WI38 (cell line): ENCODE measurements around the gene CIAO3.

Experiments
- H3K4me3 ChIP-seq: 2 replicates; pipeline ENCODE4 v1.5.1; 2011; ENCODE audit warnings: low read depth, mild to moderate bottlenecking, control low read depth, low read length
- TF ChIP-seq, protein P1 (sequence below): IDR thresholded peaks from 2 replicates; pipeline ENCODE4 v1.5.1; 2012; ENCODE audit warnings: low read depth, mild to moderate bottlenecking, control low read depth, low read length

Gene CIAO3

DNA sequence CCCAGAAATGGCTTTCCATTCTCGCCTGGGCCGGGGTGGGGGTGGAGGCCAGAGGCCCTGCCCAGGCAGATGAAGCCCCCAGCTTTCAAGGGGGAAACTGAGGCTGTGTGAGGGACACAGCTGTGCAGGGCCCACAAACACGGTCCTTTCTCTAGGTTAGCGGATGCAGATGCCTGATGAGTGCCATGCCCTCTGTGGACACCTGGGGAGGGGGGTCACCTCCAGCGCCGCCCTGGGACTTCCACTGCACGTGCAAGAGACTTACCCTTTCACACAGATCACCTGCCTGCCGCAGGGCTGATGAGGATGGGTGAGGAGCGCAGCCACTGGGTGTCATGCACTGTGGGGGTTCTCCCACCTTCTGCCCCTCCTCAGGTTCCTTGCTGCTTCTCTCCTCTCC is 22.4 kb downstream of the CIAO3 start:
- no peak overlapping the region for H3K4me3 ChIP-seq
- TF ChIP-seq, protein P1, sequence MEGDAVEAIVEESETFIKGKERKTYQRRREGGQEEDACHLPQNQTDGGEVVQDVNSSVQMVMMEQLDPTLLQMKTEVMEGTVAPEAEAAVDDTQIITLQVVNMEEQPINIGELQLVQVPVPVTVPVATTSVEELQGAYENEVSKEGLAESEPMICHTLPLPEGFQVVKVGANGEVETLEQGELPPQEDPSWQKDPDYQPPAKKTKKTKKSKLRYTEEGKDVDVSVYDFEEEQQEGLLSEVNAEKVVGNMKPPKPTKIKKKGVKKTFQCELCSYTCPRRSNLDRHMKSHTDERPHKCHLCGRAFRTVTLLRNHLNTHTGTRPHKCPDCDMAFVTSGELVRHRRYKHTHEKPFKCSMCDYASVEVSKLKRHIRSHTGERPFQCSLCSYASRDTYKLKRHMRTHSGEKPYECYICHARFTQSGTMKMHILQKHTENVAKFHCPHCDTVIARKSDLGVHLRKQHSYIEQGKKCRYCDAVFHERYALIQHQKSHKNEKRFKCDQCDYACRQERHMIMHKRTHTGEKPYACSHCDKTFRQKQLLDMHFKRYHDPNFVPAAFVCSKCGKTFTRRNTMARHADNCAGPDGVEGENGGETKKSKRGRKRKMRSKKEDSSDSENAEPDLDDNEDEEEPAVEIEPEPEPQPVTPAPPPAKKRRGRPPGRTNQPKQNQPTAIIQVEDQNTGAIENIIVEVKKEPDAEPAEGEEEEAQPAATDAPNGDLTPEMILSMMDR, result no peak

- TF ChIP-seq, protein P1, result no peak
- H3K4me3 ChIP-seq, result no peak overlapping the region
Measured at GRCh38 chr16:717450-718245, 23.1 kb downstream of the CIAO3 start.

DNA sequence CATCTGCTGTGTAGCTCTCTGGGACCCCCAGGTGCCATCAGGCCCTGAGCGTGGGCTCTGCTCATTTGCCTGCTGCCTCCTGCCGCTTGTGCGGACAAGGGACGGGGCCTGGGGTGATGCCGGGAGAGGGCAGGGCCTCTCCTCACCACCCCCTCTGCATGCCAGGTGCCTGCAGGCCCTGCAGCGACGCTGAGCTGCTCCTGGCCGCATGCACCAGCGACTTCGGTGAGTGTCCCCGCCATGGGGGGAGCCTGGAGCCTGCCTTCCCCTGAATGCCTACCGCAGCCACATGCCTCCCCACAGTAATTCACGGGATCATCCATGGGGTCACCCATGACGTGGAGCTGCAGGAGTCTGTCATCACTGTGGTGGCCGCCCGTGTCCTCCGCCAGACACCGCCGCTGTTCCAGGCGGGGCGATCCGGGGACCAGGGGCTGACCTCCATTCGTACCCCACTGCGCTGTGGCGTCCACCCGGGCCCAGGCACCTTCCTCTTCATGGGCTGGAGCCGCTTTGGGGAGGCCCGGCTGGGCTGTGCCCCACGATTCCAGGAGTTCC is 23.9 kb downstream of the CIAO3 start:
- H3K4me3 ChIP-seq, result no peak overlapping the region
- TF ChIP-seq, protein P1, result no peak

DNA sequence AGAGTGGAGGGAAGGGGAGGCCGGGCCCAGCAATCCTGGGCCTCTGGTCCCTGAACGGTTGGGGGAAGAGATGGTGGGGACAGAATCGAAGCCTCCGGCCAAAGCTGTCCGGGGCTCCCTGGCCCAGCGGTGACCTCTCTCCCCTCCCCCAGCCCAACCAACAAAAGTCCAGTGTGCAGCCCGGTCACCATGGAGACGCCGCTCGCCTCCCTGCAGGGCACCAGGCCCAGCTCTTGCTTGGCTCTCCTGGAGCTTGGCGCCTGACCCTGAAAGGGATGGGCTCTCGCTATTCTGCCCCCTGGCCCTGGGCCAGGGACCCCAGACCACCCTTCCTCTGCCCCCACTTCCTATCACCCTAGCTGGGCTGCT is 24.6 kb downstream of the CIAO3 start:
- peak overlapping the region; percentile 63 for H3K4me3 ChIP-seq
- TF ChIP-seq, protein P1, result no peak

GRCh38 chr16:715477-716199 is 25.2 kb downstream of the CIAO3 start:
- TF ChIP-seq, protein P1, result no peak
- peak overlapping the region; percentile 63 for H3K4me3 ChIP-seq

GRCh38 chr16:714558-715476 is 26.0 kb downstream of the CIAO3 start, which contains the start of gene METRN:
METRN (plus strand) TSS chr16:715118; CDS start chr16:715290, 172 bp downstream.
- H3K4me3 ChIP-seq, result peak within 1 kb of the TSS; percentile 63
- TF ChIP-seq, protein P1, result no peak
